Fibroblast of the aortic adventitia (primary cell): ENCODE measurements around the gene RAB25. TPM values are rescaled to one million over a fixed set of nuclear protein-coding genes. Genes with fewer than 3 reads are reported as not detected.

Experiments
- DNase-seq: peaks from one replicate; pipeline ENCODE4 v3.0.0-alpha.2; 2010; ENCODE audit warnings: low read depth
- H3K4me3 ChIP-seq: 2 replicates; pipeline ENCODE4 v1.5.1; 2011; ENCODE audit warnings: low read depth, mild to moderate bottlenecking, control low read depth, low read length, moderate library complexity
- CTCF ChIP-seq: IDR thresholded peaks from 2 replicates; pipeline ENCODE4 v1.5.1; 2011; ENCODE audit warnings: mild to moderate bottlenecking, low read length, control low read depth, inconsistent platforms; ENCODE audit not compliant: insufficient read depth
- total RNA-seq: library from RNA; depleted of rRNA; stranded (reverse); fragments of >200 nt; gene quantifications from 2 replicates; pipeline ENCODE4 v1.2.3, GENCODE V29; 2012; ENCODE audit warnings: low replicate concordance

RAB25 gene
- total RNA-seq, 1 donor: not detected

- no peak overlapping the region for H3K4me3 ChIP-seq
- no peak for TF ChIP-seq CTCF
- no peak for DNase-seq
Observed at GRCh38 chr1:156077430-156077760, 16.4 kb downstream of the RAB25 start.

GRCh38 chr1:156078728-156079127 is 17.8 kb downstream of the RAB25 start:
- DNase-seq: no peak
- no peak for TF ChIP-seq CTCF
- no peak overlapping the region for H3K4me3 ChIP-seq

- TF ChIP-seq CTCF: no peak
- H3K4me3 ChIP-seq: no peak overlapping the region
- DNase-seq: no peak
Observed at GRCh38 chr1:156079762-156080161, 18.8 kb downstream of the RAB25 start.

GRCh38 chr1:156080241-156080862 is 19.4 kb downstream of the RAB25 start:
- TF ChIP-seq CTCF: no peak
- peak overlapping the region; percentile 22 for H3K4me3 ChIP-seq
- DNase-seq: no peak

GRCh38 chr1:156080863-156081179 is 19.9 kb downstream of the RAB25 start:
- peak overlapping the region; percentile 64 for H3K4me3 ChIP-seq
- DNase-seq: no peak
- no peak for TF ChIP-seq CTCF

GRCh38 chr1:156081180-156081916 is 20.4 kb downstream of the RAB25 start:
- DNase-seq: no peak
- H3K4me3 ChIP-seq: peak overlapping the region; percentile 88
- TF ChIP-seq CTCF: no peak

- no peak for TF ChIP-seq CTCF
- DNase-seq: no peak
- peak overlapping the region; percentile 88 for H3K4me3 ChIP-seq
Observed at GRCh38 chr1:156081917-156082308, 21.0 kb downstream of the RAB25 start.
